CD4-positive, CD25-positive, alpha-beta regulatory T cell (primary cell): ENCODE data around the gene MYO16. TPM values are rescaled to one million over a fixed set of nuclear protein-coding genes. Genes with fewer than 3 reads are reported as not detected.

Experiments used
- ATAC-seq, 2 donors: fragments of 150-1000 bp; cut with Tn5 transposase; one replicate each; pipeline ENCODE4 v1.10.0; 2021; ENCODE audit warnings: low read depth in 2 of 2, moderate number of reproducible peaks in 2 of 2, moderate library complexity in 1 of 2
- DNase-seq, 3 donors: peaks; one replicate each; pipeline versions ENCODE4 v3.0.0 to v3.0.0-alpha.2; 2012 to 2022; ENCODE audit warnings: mixed read lengths in 1 of 3
- H3K27ac ChIP-seq: one replicate; pipeline ENCODE4 v1.7.0; 2013; ENCODE audit warnings: mild to moderate bottlenecking, low read length; ENCODE audit not compliant: insufficient read depth, poor library complexity, severe bottlenecking
- H3K27me3 ChIP-seq: one replicate; pipeline ENCODE4 v1.7.0; 2013; ENCODE audit warnings: low read length; ENCODE audit not compliant: control insufficient read depth, insufficient read depth
- H3K36me3 ChIP-seq: one replicate; pipeline ENCODE4 v1.7.0; 2013; ENCODE audit warnings: mild to moderate bottlenecking, low read length, moderate library complexity; ENCODE audit not compliant: control insufficient read depth, insufficient read depth
- H3K4me1 ChIP-seq: 2 replicates; pipeline ENCODE4 v1.7.0; 2013; ENCODE audit warnings: mild to moderate bottlenecking, low read length; ENCODE audit not compliant: insufficient read depth, control insufficient read depth, poor library complexity, severe bottlenecking
- H3K4me3 ChIP-seq: one replicate; pipeline ENCODE4 v1.7.0; 2013; ENCODE audit warnings: low read depth, mild to moderate bottlenecking, low read length, moderate library complexity
- H3K9me3 ChIP-seq, 2 experiments: 1 replicate in 1 of 2; 2 replicates in 1 of 2; pipeline ENCODE4 v1.7.0; 2013; ENCODE audit warnings: low read length in 2 of 2, mild to moderate bottlenecking in 1 of 2, moderate library complexity in 1 of 2; ENCODE audit not compliant: control insufficient read depth in 2 of 2
- H3K27ac Mint-ChIP-seq, 3 donors: one replicate each; pipeline ENCODE4 v1.8.0; 2020 to 2022; ENCODE audit warnings: mild to moderate bottlenecking in 3 of 3, mixed read lengths in 3 of 3, moderate library complexity in 2 of 3
- H3K27me3 Mint-ChIP-seq: one replicate; pipeline ENCODE4 v1.8.0; 2022; ENCODE audit warnings: mild to moderate bottlenecking, mixed read lengths
- H3K36me3 Mint-ChIP-seq: one replicate; pipeline ENCODE4 v1.8.0; 2020; ENCODE audit warnings: mixed read lengths
- H3K4me1 Mint-ChIP-seq, 4 donors: one replicate each; pipeline ENCODE4 v1.8.0; 2020 to 2022; ENCODE audit warnings: mixed read lengths in 4 of 4, mild to moderate bottlenecking in 1 of 4
- H3K4me3 Mint-ChIP-seq, 4 donors: one replicate each; pipeline ENCODE4 v1.8.0; 2020 to 2022; ENCODE audit warnings: mild to moderate bottlenecking in 4 of 4, mixed read lengths in 4 of 4, moderate library complexity in 3 of 4
- H3K9me3 Mint-ChIP-seq, 7 donors: one replicate each; pipeline ENCODE4 v1.8.0; 2020 to 2022; ENCODE audit warnings: mixed read lengths in 7 of 7, mild to moderate bottlenecking in 3 of 7, moderate library complexity in 2 of 7
- polyA plus RNA-seq, 4 donors: library from polyadenylated mRNA; unstranded; fragments of 300-500 nt; fragmentation: Illumina TruSeq; gene quantifications; one replicate each; pipeline ENCODE4 v1.2.3, GENCODE V29; 2021
- total RNA-seq: library from RNA; stranded (reverse); gene quantifications from one replicate; pipeline ENCODE4 v1.2.3, GENCODE V29; 2022

Gene MYO16
- total and polyA plus RNA-seq, 5 donors from 2014 or later: 0.08 to 2.3 (median 0.29) TPM

DNA sequence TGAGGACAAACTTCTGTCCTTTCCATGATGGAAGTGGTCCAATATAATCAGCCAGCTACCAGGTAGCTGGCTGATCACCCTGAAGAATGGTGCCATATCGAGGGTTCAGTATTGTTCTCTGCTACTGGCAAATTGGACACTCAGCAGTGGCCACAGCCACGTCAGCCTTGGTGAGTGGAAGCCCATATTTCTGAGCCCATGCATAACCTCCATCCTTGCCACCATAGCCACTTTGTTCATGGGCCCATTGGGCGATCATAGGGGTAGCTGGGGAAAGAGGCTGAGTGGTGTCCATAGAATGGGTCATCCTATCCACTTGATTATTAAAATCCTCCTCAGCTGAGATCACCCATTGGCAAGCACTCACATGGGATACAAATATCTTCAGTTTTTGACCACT lies 591.2 kb downstream of the MYO16 start:
- no peaks in the 10 kb centered on the region for H3K9me3 ChIP-seq
- H3K4me3 ChIP-seq: no peak overlapping the region
- H3K4me1 ChIP-seq: no peaks in the 10 kb centered on the region
- DNase-seq (no peak), ATAC-seq (no peak)
- Mint-ChIP-seq H3K4me3 (no peak overlapping the region), H3K27me3 (no peaks in the 10 kb centered on the region), H3K9me3 (peaks cover 0 to 8% (median 2%) of the 10 kb centered on the region in 7 donors), H3K4me1 (no peaks in the 10 kb centered on the region), H3K27ac (no peak overlapping the region), H3K36me3 (no peaks in the 10 kb centered on the region)
- no peaks in the 10 kb centered on the region for H3K36me3 ChIP-seq
- no peak overlapping the region for H3K27ac ChIP-seq
- H3K27me3 ChIP-seq: no peaks in the 10 kb centered on the region

DNA sequence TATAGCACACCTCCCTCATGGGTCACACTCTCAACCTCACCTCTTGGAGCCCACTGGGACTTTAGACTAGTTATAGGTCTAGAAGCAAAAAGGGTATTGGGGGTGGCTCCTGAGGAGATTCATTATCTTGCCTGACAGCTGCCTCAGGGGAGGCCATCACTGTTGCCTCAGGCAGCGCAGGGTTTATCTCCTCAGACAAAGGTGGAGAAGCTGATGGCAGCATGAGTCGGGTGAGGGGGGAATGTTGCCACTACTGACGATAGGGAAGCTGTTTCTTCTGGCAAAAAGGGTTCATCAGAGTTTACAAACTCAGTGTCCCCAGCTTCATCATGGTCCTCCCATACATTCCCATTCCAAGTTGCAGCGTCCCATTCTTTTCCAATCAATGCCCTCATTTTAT lies 594.6 kb downstream of the MYO16 start:
- no peaks in the 10 kb centered on the region for H3K9me3 ChIP-seq
- Mint-ChIP-seq H3K4me3 (no peak overlapping the region), H3K4me1 (no peaks in the 10 kb centered on the region), H3K27ac (no peak overlapping the region), H3K9me3 (peaks cover 0 to 11% (median 2%) of the 10 kb centered on the region in 7 donors), H3K27me3 (no peaks in the 10 kb centered on the region), H3K36me3 (no peaks in the 10 kb centered on the region)
- ATAC-seq (no peak), DNase-seq (no peak)
- no peak overlapping the region for H3K27ac ChIP-seq
- no peaks in the 10 kb centered on the region for H3K4me1 ChIP-seq
- H3K4me3 ChIP-seq: no peak overlapping the region
- H3K36me3 ChIP-seq: no peaks in the 10 kb centered on the region
- H3K27me3 ChIP-seq: no peaks in the 10 kb centered on the region

- Histone ChIP-seq H3K27ac (no peak overlapping the region), H3K27me3 (no peaks in the 10 kb centered on the region), H3K9me3 (no peaks in the 10 kb centered on the region), H3K4me1 (no peaks in the 10 kb centered on the region), H3K36me3 (no peaks in the 10 kb centered on the region), H3K4me3 (no peak overlapping the region)
- Mint-ChIP-seq H3K9me3 (peaks cover 0 to 22% (median 2%) of the 10 kb centered on the region in 7 donors), H3K4me1 (no peaks in the 10 kb centered on the region), H3K36me3 (no peaks in the 10 kb centered on the region), H3K27ac (no peak overlapping the region), H3K27me3 (no peaks in the 10 kb centered on the region), H3K4me3 (no peak overlapping the region)
- ATAC-seq (no peak), DNase-seq (no peak)
Observed at GRCh38 chr13:109226631-109227030, 597.2 kb downstream of the MYO16 start.

DNA sequence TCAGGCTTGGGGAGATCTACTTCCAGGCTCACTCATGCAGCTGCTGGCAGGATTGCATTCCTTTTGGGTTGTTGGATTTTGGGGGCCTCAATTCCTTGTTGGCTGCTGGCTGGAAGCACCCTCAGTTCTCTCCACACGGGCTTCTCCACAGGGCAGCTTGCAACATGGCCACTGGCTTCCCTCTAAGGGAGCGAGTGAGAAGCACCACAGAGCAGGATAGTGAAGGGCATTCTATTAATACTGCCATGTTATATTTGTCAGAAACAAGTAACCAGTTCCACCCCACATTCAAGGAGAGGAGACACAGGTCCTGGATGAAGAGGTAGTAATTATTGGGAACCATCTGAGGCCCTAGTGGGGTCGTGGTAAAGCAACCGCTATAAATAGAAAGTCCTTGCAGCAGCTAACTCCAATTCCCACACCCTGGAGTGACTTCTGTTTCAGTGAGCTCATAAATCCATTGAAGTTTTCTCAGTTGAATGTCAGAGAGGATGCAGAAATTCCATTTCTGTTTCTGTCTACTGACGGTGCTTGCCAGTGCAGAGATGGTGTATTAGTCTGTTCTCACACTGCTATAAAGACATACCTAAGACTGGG lies 598.0 kb downstream of the MYO16 start:
- Histone ChIP-seq H3K27me3 (no peaks in the 10 kb centered on the region), H3K4me1 (no peaks in the 10 kb centered on the region), H3K27ac (no peak overlapping the region), H3K9me3 (no peaks in the 10 kb centered on the region), H3K4me3 (no peak overlapping the region), H3K36me3 (no peaks in the 10 kb centered on the region)
- no peak for ATAC-seq
- no peaks in the 10 kb centered on the region for H3K4me1 Mint-ChIP-seq
- H3K9me3 Mint-ChIP-seq: peaks cover 0 to 22% (median 2%) of the 10 kb centered on the region in 7 donors
- H3K36me3 Mint-ChIP-seq: no peaks in the 10 kb centered on the region
- no peaks in the 10 kb centered on the region for H3K27me3 Mint-ChIP-seq
- DNase-seq: no peak
- H3K4me3 Mint-ChIP-seq: peak overlapping the region in 1 of 4 donors; percentile 51
- no peak overlapping the region for H3K27ac Mint-ChIP-seq

DNA sequence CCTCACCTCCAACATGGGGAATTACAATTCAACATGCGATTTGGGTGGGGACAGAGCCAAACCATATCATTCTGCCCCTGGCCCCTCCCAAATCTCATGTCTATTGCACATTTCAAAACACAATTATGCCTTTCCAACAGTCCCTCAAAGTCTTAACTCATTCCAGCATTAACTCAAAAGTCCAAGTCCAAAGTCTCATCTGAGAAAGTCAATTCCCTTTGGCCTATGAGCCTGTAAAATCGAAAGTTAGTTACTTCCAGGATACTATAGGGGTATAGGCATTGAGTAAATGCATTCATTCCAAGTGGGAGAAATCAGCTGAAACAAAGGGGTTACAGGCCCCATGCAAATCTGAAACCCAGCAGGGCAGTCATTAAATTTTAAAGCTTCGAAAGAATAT lies 598.8 kb downstream of the MYO16 start:
- H3K4me1 ChIP-seq: no peaks in the 10 kb centered on the region
- Mint-ChIP-seq H3K4me3 (no peak overlapping the region), H3K4me1 (no peaks in the 10 kb centered on the region), H3K27me3 (no peaks in the 10 kb centered on the region), H3K27ac (no peak overlapping the region), H3K9me3 (peaks cover 0 to 22% (median 2%) of the 10 kb centered on the region in 7 donors), H3K36me3 (no peaks in the 10 kb centered on the region)
- H3K4me3 ChIP-seq: no peak overlapping the region
- H3K27me3 ChIP-seq: no peaks in the 10 kb centered on the region
- no peaks in the 10 kb centered on the region for H3K36me3 ChIP-seq
- H3K9me3 ChIP-seq: no peaks in the 10 kb centered on the region
- no peak overlapping the region for H3K27ac ChIP-seq
- ATAC-seq (no peak), DNase-seq (no peak)

DNA sequence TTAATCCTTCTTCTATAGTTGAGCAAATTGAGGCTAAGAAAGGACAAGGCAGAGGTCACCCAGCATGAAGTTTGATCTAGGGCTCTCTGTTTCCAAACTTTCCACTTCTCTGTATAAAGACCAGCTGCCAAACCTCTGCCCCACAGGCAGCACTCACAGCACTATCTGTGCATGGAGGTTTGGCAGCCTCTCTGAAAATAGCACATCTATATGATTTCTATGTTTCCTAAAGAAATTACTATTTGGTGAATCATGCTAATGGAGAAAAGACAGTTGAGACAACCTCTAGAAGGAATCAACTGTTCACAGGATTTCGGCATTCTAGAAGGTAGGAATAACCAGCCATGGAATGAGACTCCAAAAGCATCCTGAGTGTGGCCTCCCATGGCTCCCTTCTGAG lies 602.5 kb downstream of the MYO16 start:
- Histone ChIP-seq H3K9me3 (no peaks in the 10 kb centered on the region), H3K27ac (no peak overlapping the region), H3K36me3 (no peaks in the 10 kb centered on the region), H3K27me3 (no peaks in the 10 kb centered on the region), H3K4me3 (no peak overlapping the region), H3K4me1 (no peaks in the 10 kb centered on the region)
- Mint-ChIP-seq H3K36me3 (no peaks in the 10 kb centered on the region), H3K4me3 (no peak overlapping the region), H3K27me3 (no peaks in the 10 kb centered on the region), H3K9me3 (peaks cover 0 to 15% (median 2%) of the 10 kb centered on the region in 7 donors), H3K27ac (no peak overlapping the region), H3K4me1 (no peaks in the 10 kb centered on the region)
- DNase-seq: no peak
- ATAC-seq: no peak

DNA sequence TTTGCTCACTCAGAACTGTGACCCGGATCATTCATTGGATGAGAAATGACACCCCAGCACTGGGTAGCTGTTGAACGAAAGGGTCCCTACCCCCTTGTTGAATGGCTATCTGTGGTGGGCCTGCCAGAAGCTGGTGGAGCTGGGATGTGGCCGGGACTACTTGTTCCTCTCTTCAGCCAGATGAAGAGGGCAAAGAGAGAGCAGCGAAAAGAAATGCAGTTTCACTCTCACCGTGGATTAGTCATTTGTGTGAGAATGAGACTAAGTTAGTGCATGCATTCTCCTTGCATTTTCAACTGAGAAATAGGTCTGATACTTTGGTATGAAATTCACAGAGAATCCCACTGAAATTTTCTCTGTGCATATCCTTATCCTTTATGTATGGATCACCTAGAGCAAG lies 603.9 kb downstream of the MYO16 start:
- DNase-seq: no peak
- no peak overlapping the region for H3K27ac Mint-ChIP-seq
- peaks cover 0 to 12% (median 2%) of the 10 kb centered on the region in 7 donors for H3K9me3 Mint-ChIP-seq
- no peaks in the 10 kb centered on the region for H3K36me3 Mint-ChIP-seq
- H3K27ac ChIP-seq: no peak overlapping the region
- H3K27me3 Mint-ChIP-seq: no peaks in the 10 kb centered on the region
- H3K36me3 ChIP-seq: no peaks in the 10 kb centered on the region
- H3K4me3 ChIP-seq: no peak overlapping the region
- H3K4me1 ChIP-seq: no peaks in the 10 kb centered on the region
- H3K4me3 Mint-ChIP-seq: no peak overlapping the region
- H3K4me1 Mint-ChIP-seq: no peaks in the 10 kb centered on the region
- H3K27me3 ChIP-seq: no peaks in the 10 kb centered on the region
- H3K9me3 ChIP-seq: no peaks in the 10 kb centered on the region
- no peak for ATAC-seq

DNA sequence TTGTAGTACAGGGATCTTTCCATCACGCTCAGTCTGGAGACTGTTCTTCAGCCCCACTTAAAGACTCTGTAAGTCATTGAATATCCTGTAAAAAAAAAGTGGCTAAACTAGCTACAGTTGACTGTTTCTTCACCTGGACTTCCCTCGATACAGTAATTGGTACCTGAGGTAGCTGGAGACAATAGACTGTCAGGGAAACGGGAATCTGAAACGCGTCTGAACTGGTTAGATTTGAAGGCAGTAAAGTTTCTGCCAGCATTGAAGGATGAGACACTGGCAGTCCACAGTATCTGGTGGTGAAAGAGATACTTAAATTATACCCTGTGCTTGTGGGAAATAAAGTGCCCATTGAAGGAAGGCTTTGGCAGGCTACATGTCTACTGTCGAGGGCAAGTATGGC lies 606.5 kb downstream of the MYO16 start:
- H3K27me3 Mint-ChIP-seq: no peaks in the 10 kb centered on the region
- Histone ChIP-seq H3K27ac (no peak overlapping the region), H3K36me3 (no peaks in the 10 kb centered on the region), H3K4me1 (no peaks in the 10 kb centered on the region), H3K9me3 (no peaks in the 10 kb centered on the region), H3K27me3 (no peaks in the 10 kb centered on the region), H3K4me3 (no peak overlapping the region)
- no peak overlapping the region for H3K27ac Mint-ChIP-seq
- no peak overlapping the region for H3K4me3 Mint-ChIP-seq
- H3K4me1 Mint-ChIP-seq: no peaks in the 10 kb centered on the region
- no peak for DNase-seq
- H3K36me3 Mint-ChIP-seq: no peaks in the 10 kb centered on the region
- H3K9me3 Mint-ChIP-seq: peaks cover 0 to 2% (median 0%) of the 10 kb centered on the region in 7 donors
- ATAC-seq: no peak
